Lung (tissue), 12 donors: Measurements from ENCODE around the gene MAML3. TPM values are rescaled to one million over a fixed set of nuclear protein-coding genes. Genes with fewer than 3 reads are reported as not detected.

ENCODE experiments used
- ATAC-seq: fragments of 200-7000 bp; cut with Tn5 transposase; one replicate; pipeline ENCODE4 v1.9.1; 2020; ENCODE audit warnings: moderate number of reproducible peaks; ENCODE audit not compliant: insufficient read depth, low FRiP score
- DNase-seq, 3 donors: peaks; one replicate each; pipeline ENCODE4 v3.0.0-alpha.2; 2013 to 2017
- H3K27ac ChIP-seq, 2 donors: one replicate each; pipeline ENCODE4 v1.5.1; 2013; ENCODE audit warnings: mild to moderate bottlenecking in 2 of 2, moderate library complexity in 2 of 2, control low read depth in 1 of 2, inconsistent platforms in 1 of 2, low read depth in 1 of 2, low read length in 1 of 2
- H3K27me3 ChIP-seq, 3 donors: one replicate each; pipeline ENCODE4 v1.5.1; 2013; ENCODE audit warnings: low read length in 2 of 3; ENCODE audit not compliant: control insufficient read depth in 3 of 3, insufficient read depth in 3 of 3
- H3K36me3 ChIP-seq, 4 donors: one replicate each; pipeline ENCODE4 v1.5.1; 2013; ENCODE audit warnings: low read length in 4 of 4, mild to moderate bottlenecking in 1 of 4, moderate library complexity in 1 of 4; ENCODE audit not compliant: control insufficient read depth in 4 of 4, insufficient read depth in 4 of 4
- H3K4me1 ChIP-seq, 5 donors: one replicate each; pipeline ENCODE4 v1.5.1; 2013; ENCODE audit warnings: low read length in 5 of 5, mild to moderate bottlenecking in 2 of 5, moderate library complexity in 1 of 5; ENCODE audit not compliant: control insufficient read depth in 5 of 5, insufficient read depth in 5 of 5
- H3K4me3 ChIP-seq: one replicate; pipeline ENCODE4 v1.5.1; 2013; ENCODE audit warnings: mild to moderate bottlenecking, control low read depth, moderate library complexity
- H3K9ac ChIP-seq, 2 donors: one replicate each; pipeline ENCODE4 v1.5.1; 2013; ENCODE audit warnings: low read length in 2 of 2, control low read depth in 1 of 2; ENCODE audit not compliant: insufficient read depth in 1 of 2
- H3K9me3 ChIP-seq, 4 donors: one replicate each; pipeline ENCODE4 v1.5.1; 2013; ENCODE audit warnings: low read length in 3 of 4, mild to moderate bottlenecking in 1 of 4, moderate library complexity in 1 of 4; ENCODE audit not compliant: control insufficient read depth in 4 of 4, insufficient read depth in 3 of 4
- CTCF ChIP-seq: IDR thresholded peaks from 2 replicates; pipeline ENCODE4 v1.5.1; 2012; ENCODE audit warnings: mild to moderate bottlenecking; ENCODE audit errors: control extremely low read depth, extremely low read depth
- WGBS, 2 donors: extraction: QIAGEN DNeasy Blood & Tissue Kit; methylation state at CpG; one replicate each; pipeline ENCODE4 v1.1.7; 2013; 5-methylcytosine and 5-hydroxymethylcytosine counted together
- polyA plus RNA-seq, 2 donors: library from polyadenylated mRNA; stranded (reverse); fragments of 200-250 nt; gene quantifications; one replicate each; pipeline ENCODE4 v1.2.1, GENCODE V29; 2013
- total RNA-seq, 2 donors: library from RNA; depleted of rRNA in 1 of 2; stranded (reverse); fragments of >200 nt in 1 of 2; gene quantifications; one replicate each; pipeline ENCODE4 v1.2.1, GENCODE V29; 2014 to 2021
- donor health status: control.
- donor health status: control.
- donor health status: Bipolar disorder and iron deficiency.
- donor health status: healthy.
- donor health status: DM: yes; HTN: yes; CAD: no.

The MAML3 gene
- total and polyA plus RNA-seq, 4 donors = 3.0 to 16.4 (median 8.5) TPM

- Histone ChIP-seq H3K4me1 (peaks cover 0 to 25% (median 10%) of the 10 kb centered on the region in 5 donors), H3K27me3 (no peaks in the 10 kb centered on the region), H3K4me3 (no peak overlapping the region), H3K9ac (no peak overlapping the region), H3K27ac (no peak overlapping the region), H3K9me3 (no peaks in the 10 kb centered on the region), H3K36me3 (peaks cover 0 to 3% (median 0%) of the 10 kb centered on the region in 4 donors)
- ATAC-seq (no peak), DNase-seq (no peak)
- 75 to 76% methylated on average over 4 of the region's 4 CpGs for WGBS, 2 donors
- no peak for TF ChIP-seq CTCF
These were observed 218.1 kb downstream of the MAML3 start for GRCh38 chr4:139935911-139936310.

GRCh38 chr4:139934708-139935195 lies 219.2 kb downstream of the MAML3 start:
- Histone ChIP-seq H3K4me1 (peaks cover 0 to 25% (median 10%) of the 10 kb centered on the region in 5 donors), H3K9ac (no peak overlapping the region), H3K9me3 (no peaks in the 10 kb centered on the region), H3K4me3 (no peak overlapping the region), H3K27me3 (no peaks in the 10 kb centered on the region), H3K36me3 (peaks cover 0 to 3% (median 0%) of the 10 kb centered on the region in 4 donors), H3K27ac (no peak overlapping the region)
- no peak for TF ChIP-seq CTCF
- no peak for ATAC-seq
- WGBS, 2 donors = 73 to 84% methylated on average over 3 of the region's 3 CpGs
- DNase-seq = no peak

GRCh38 chr4:139934057-139934707 lies 219.8 kb downstream of the MAML3 start:
- no peak for TF ChIP-seq CTCF
- H3K27me3 ChIP-seq = no peaks in the 10 kb centered on the region
- ATAC-seq (no peak), DNase-seq (peak in 2 of 3 donors; percentile 61 to 63)
- H3K36me3 ChIP-seq = peaks cover 0 to 3% (median 0%) of the 10 kb centered on the region in 4 donors
- H3K9me3 ChIP-seq = no peaks in the 10 kb centered on the region
- H3K4me1 ChIP-seq = peaks cover 0 to 25% (median 10%) of the 10 kb centered on the region in 5 donors
- H3K9ac ChIP-seq = no peak overlapping the region
- 60 to 68% methylated on average over 10 of the region's 10 CpGs for WGBS, 2 donors
- H3K4me3 ChIP-seq = no peak overlapping the region
- no peak overlapping the region for H3K27ac ChIP-seq

GRCh38 chr4:139933541-139933940 lies 220.4 kb downstream of the MAML3 start:
- H3K27ac ChIP-seq = no peak overlapping the region
- 84 to 87% methylated on average over 5 of the region's 5 CpGs for WGBS, 2 donors
- peaks cover 0 to 25% (median 10%) of the 10 kb centered on the region in 5 donors for H3K4me1 ChIP-seq
- no peak for TF ChIP-seq CTCF
- H3K9ac ChIP-seq = no peak overlapping the region
- no peaks in the 10 kb centered on the region for H3K9me3 ChIP-seq
- no peak overlapping the region for H3K4me3 ChIP-seq
- peaks cover 0 to 3% (median 0%) of the 10 kb centered on the region in 4 donors for H3K36me3 ChIP-seq
- peak in 2 of 3 donors; percentile 70 to 74 for DNase-seq
- no peaks in the 10 kb centered on the region for H3K27me3 ChIP-seq
- no peak for ATAC-seq
